ENCODE results near the gene PAOX.

The PAOX gene

DNA sequence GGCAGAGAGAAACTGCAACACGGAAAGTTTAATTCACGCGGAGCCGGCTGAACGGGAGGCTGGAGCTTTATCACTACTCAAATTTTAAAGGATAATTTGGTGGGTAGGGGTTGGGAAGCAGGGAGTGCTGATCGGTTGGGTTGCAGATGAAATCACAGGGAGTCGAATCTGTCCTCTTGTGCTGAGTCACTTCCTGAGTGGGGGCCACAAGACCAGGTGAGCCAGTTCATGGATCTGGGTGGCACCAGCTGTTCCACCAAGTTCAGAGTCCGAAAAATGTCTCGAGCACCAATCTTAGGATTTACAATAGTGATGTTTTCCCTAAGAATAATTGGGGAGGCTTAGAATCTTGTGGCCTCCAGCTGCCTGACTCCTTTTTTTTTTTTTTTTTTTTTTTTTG lies 35.5 kb upstream of the PAOX start:
- no peaks in the 10 kb centered on the region for H3K36me3 ChIP-seq (ENCODE audit: low read depth)
- DNase-seq (ENCODE audit: low spot score) (no peak), ATAC-seq (ENCODE audit: low read depth) (no peak)
- H3K4me3 ChIP-seq (ENCODE audit: severe bottlenecking) = no peak overlapping the region
- TF ChIP-seq, protein P1, sequence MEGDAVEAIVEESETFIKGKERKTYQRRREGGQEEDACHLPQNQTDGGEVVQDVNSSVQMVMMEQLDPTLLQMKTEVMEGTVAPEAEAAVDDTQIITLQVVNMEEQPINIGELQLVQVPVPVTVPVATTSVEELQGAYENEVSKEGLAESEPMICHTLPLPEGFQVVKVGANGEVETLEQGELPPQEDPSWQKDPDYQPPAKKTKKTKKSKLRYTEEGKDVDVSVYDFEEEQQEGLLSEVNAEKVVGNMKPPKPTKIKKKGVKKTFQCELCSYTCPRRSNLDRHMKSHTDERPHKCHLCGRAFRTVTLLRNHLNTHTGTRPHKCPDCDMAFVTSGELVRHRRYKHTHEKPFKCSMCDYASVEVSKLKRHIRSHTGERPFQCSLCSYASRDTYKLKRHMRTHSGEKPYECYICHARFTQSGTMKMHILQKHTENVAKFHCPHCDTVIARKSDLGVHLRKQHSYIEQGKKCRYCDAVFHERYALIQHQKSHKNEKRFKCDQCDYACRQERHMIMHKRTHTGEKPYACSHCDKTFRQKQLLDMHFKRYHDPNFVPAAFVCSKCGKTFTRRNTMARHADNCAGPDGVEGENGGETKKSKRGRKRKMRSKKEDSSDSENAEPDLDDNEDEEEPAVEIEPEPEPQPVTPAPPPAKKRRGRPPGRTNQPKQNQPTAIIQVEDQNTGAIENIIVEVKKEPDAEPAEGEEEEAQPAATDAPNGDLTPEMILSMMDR (IDR thresholded peaks at IDR 0.05; ENCODE audit: poor library complexity, severe bottlenecking) = no peak
- H3K27ac ChIP-seq (ENCODE audit: poor library complexity, severe bottlenecking) = no peak overlapping the region
- no peaks in the 10 kb centered on the region for H3K9me3 ChIP-seq (ENCODE audit: severe bottlenecking)
- no peaks in the 10 kb centered on the region for H3K27me3 ChIP-seq (ENCODE audit: insufficient read depth, poor library complexity, severe bottlenecking)
- no peaks in the 10 kb centered on the region for H3K4me1 ChIP-seq (ENCODE audit: insufficient read depth, poor library complexity, severe bottlenecking)

DNA sequence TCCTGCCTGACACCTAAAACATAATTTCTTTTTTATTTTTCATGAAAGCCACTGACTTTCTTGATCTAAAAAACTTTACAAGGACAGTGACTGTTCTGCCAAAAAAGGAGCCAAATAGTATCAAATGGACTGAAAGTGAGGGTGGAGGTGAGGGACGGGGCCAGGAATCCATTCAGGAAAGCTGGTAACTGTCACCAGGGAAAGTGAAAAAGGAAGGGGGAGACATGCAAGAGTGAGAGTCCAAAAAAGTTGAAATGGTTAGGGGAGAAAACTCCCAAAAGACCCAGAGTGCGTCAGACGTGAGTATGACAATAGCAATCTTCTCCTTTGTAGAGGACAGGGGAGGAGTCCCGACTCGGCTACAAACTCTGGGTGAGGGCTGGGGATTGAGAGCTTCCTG lies 34.8 kb upstream of the PAOX start:
- Histone ChIP-seq H3K27ac (ENCODE audit: poor library complexity, severe bottlenecking) (no peak overlapping the region), H3K4me3 (ENCODE audit: severe bottlenecking) (no peak overlapping the region), H3K4me1 (ENCODE audit: insufficient read depth, poor library complexity, severe bottlenecking) (no peaks in the 10 kb centered on the region), H3K36me3 (ENCODE audit: low read depth) (no peaks in the 10 kb centered on the region), H3K27me3 (ENCODE audit: insufficient read depth, poor library complexity, severe bottlenecking) (no peaks in the 10 kb centered on the region), H3K9me3 (ENCODE audit: severe bottlenecking) (no peaks in the 10 kb centered on the region)
- no peak for DNase-seq (ENCODE audit: low spot score)
- TF ChIP-seq, protein P1 (IDR thresholded peaks at IDR 0.05; ENCODE audit: poor library complexity, severe bottlenecking) = no peak
- ATAC-seq (ENCODE audit: low read depth) = no peak

DNA sequence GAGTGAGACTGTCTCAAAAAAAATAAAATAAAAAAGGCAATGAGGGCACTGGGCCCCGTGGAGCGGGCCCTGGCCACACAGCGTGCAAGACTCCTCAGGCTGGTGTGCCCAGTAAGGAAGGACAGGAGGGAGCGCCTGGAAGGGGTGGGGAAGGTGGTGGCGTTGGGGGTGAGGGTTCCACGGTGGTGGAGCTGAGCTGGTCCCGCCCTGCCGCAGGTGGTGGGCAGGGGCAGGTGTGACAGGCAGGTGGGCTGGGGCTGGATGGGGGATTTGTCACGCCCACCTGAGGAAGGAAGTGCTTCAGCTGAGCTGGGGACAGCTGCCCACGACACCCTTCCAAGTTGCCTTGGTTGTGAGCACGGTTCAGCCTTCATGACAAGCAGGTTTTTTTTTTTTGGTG lies 32.6 kb upstream of the PAOX start:
- TF ChIP-seq, protein P1 (IDR thresholded peaks at IDR 0.05; ENCODE audit: poor library complexity, severe bottlenecking) = no peak
- H3K4me1 ChIP-seq (ENCODE audit: insufficient read depth, poor library complexity, severe bottlenecking) = no peaks in the 10 kb centered on the region

DNA sequence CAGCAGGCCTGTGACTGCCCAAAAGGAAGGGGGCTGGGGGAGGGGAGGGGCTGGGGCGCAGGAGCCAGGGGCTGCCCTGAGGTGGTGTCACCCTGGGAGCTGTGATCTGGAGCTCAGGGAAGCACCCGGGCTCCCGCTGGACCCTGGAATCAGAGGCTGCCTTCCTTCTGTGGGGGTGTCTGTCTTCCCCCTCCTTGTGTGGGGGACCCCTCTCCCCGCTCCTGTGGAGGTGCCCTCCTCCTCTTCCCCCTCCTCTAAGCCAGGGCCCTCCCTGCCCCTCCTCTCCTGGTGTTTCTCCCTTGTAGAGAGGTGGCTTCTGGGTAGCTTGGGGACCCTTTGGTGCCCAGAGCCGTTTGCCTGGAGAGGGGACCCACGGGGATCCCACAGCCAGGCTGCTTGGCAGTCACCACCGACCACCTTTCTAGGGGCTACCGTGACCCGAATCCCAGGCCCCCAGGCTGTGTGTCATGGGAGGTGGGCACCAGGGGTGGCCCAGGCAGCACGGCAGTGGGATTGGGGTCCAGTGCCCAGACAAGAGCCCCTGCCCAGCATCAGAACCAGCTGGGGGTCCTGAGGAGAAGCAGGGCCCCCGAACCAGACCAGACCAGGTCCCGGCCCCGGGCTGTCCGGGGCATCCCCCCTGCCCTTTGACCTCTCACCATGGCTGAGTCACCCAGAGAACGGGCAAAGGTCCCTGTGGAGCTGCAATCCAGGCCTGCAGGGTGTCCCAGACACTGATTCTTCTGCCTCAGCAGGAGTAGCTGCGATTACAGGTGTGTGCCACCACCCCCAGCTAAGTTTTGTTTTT lies 31.1 kb upstream of the PAOX start:
- H3K4me1 ChIP-seq (ENCODE audit: insufficient read depth, poor library complexity, severe bottlenecking) = no peaks in the 10 kb centered on the region
- DNase-seq (ENCODE audit: low spot score) (no peak), ATAC-seq (ENCODE audit: low read depth) (no peak)
- H3K4me3 ChIP-seq (ENCODE audit: severe bottlenecking) = no peak overlapping the region
- TF ChIP-seq, protein P1 (IDR thresholded peaks at IDR 0.05; ENCODE audit: poor library complexity, severe bottlenecking) = no peak
- no peaks in the 10 kb centered on the region for H3K9me3 ChIP-seq (ENCODE audit: severe bottlenecking)
- H3K27me3 ChIP-seq (ENCODE audit: insufficient read depth, poor library complexity, severe bottlenecking) = no peaks in the 10 kb centered on the region
- H3K36me3 ChIP-seq (ENCODE audit: low read depth) = no peaks in the 10 kb centered on the region
- no peak overlapping the region for H3K27ac ChIP-seq (ENCODE audit: poor library complexity, severe bottlenecking)

More for the DNA sequence above, 32.6 kb upstream of the PAOX start:
- no peaks in the 10 kb centered on the region for H3K9me3 ChIP-seq (ENCODE audit: severe bottlenecking)
- no peak for DNase-seq (ENCODE audit: low spot score)
- H3K27me3 ChIP-seq (ENCODE audit: insufficient read depth, poor library complexity, severe bottlenecking) = no peaks in the 10 kb centered on the region
- no peak overlapping the region for H3K27ac ChIP-seq (ENCODE audit: poor library complexity, severe bottlenecking)
- no peak for ATAC-seq (ENCODE audit: low read depth)
- no peak overlapping the region for H3K4me3 ChIP-seq (ENCODE audit: severe bottlenecking)
- no peaks in the 10 kb centered on the region for H3K36me3 ChIP-seq (ENCODE audit: low read depth)

DNA sequence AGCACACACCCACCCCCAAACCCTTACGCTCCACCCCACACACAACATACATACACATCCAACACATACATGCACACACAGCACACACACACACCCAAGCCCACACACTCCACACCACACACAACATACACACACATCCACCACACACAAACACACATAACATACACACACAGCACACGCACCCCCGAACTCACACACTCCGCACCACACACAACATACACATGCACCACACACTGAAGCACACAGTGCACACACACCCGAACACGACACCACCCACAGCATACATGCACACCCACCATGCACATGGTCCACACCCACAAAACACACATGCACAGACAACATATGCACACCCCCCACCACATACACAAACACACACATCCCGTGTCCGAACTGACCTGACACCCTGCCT lies 29.9 kb upstream of the PAOX start:
- TF ChIP-seq, protein P1 (IDR thresholded peaks at IDR 0.05; ENCODE audit: poor library complexity, severe bottlenecking) = no peak
- Histone ChIP-seq H3K27me3 (ENCODE audit: insufficient read depth, poor library complexity, severe bottlenecking) (no peaks in the 10 kb centered on the region), H3K27ac (ENCODE audit: poor library complexity, severe bottlenecking) (no peak overlapping the region), H3K9me3 (ENCODE audit: severe bottlenecking) (no peaks in the 10 kb centered on the region), H3K4me3 (ENCODE audit: severe bottlenecking) (no peak overlapping the region), H3K4me1 (ENCODE audit: insufficient read depth, poor library complexity, severe bottlenecking) (no peaks in the 10 kb centered on the region), H3K36me3 (ENCODE audit: low read depth) (no peaks in the 10 kb centered on the region)
- ATAC-seq (ENCODE audit: low read depth) = no peak
- no peak for DNase-seq (ENCODE audit: low spot score)

Measured in RWPE2 (cell line).